Stimulated activated CD4-positive, alpha-beta T cell treated with anti-CD3 and anti-CD28 coated beads, TNF-alpha, amount 100 ng/mL, for 24 hours (primary cell): ENCODE measurements around the gene SPHK2.
A peak's percentile ranks its signal among the peaks of the same experiment; 100 is the strongest.
"Not testable (repeated sequence)": the region's sequence is repeated elsewhere in the genome, so short reads cannot be mapped to it uniquely, and the experiment has no call there.

Experiments used
- DNase-seq, 3 experiments: peaks; one replicate each; pipeline ENCODE4 v3.0.0-alpha.2; 2020; ENCODE audit warnings: low read depth in 3 of 3

SPHK2 gene

GRCh38 chr19:48618916-48619691 lies at the start of gene SPHK2, which contains the start of gene RPL18:
Gene SPHK2, plus strand, starts transcription at chr19:48619506. Its CDS starts 1,009 bp downstream, at chr19:48620515.
Gene RPL18, minus strand, starts transcription at chr19:48619178. Its CDS starts 35 bp downstream, at chr19:48619143.
- peak; percentile 88 to 95 (median 95) for DNase-seq

- DNase-seq, result no peak
Measured at GRCh38 chr19:48569814-48570213, 49.5 kb upstream of the SPHK2 start.

- DNase-seq, result no peak
Measured at GRCh38 chr19:48571378-48572162, 47.7 kb upstream of the SPHK2 start.

- DNase-seq, result no peak
Measured at GRCh38 chr19:48573163-48573505, 46.2 kb upstream of the SPHK2 start.

- DNase-seq, result no peak
Measured at GRCh38 chr19:48575931-48576622, 43.2 kb upstream of the SPHK2 start.

- not testable (repeated sequence) for DNase-seq
Measured at GRCh38 chr19:48577908-48578307, 41.4 kb upstream of the SPHK2 start.

- DNase-seq, result no peak
Measured at GRCh38 chr19:48578891-48579290, 40.4 kb upstream of the SPHK2 start.

- DNase-seq, result no peak
Measured at GRCh38 chr19:48582168-48582567, 37.1 kb upstream of the SPHK2 start.

GRCh38 chr19:48587387-48587786 lies 31.9 kb upstream of the SPHK2 start:
- no peak for DNase-seq

- DNase-seq, result peak; percentile 67 to 86 (median 75)
Measured at GRCh38 chr19:48588670-48589401, 30.5 kb upstream of the SPHK2 start.

GRCh38 chr19:48591021-48591420 lies 28.3 kb upstream of the SPHK2 start:
- no peak for DNase-seq

GRCh38 chr19:48595171-48595570 lies 24.1 kb upstream of the SPHK2 start:
- no peak for DNase-seq

- no peak for DNase-seq
Measured at GRCh38 chr19:48595833-48596232, 23.5 kb upstream of the SPHK2 start.

GRCh38 chr19:48596237-48596636 lies 23.1 kb upstream of the SPHK2 start:
- DNase-seq, result no peak

GRCh38 chr19:48596679-48597465 lies 22.4 kb upstream of the SPHK2 start:
- DNase-seq, result no peak

GRCh38 chr19:48598996-48599700 lies 20.2 kb upstream of the SPHK2 start:
- no peak for DNase-seq

- DNase-seq, result no peak
Measured at GRCh38 chr19:48600679-48601417, 18.5 kb upstream of the SPHK2 start.

GRCh38 chr19:48603001-48603400 lies 16.3 kb upstream of the SPHK2 start:
- DNase-seq, result no peak

GRCh38 chr19:48603449-48603848 lies 15.9 kb upstream of the SPHK2 start:
- no peak for DNase-seq

- DNase-seq, result no peak
Measured at GRCh38 chr19:48603850-48604249, 15.5 kb upstream of the SPHK2 start.
